22Rv1 (cell line): ENCODE measurements around the gene RIIAD1.

Source experiments
- H3K27ac ChIP-seq: fragments of 450-650 bp; 2 replicates; pipeline ENCODE4 v1.5.1; 2017
- CTCF ChIP-seq: fragments of 450-650 bp; IDR thresholded peaks from 2 replicates; pipeline ENCODE4 v1.5.1; 2017; ENCODE audit warnings: mild to moderate bottlenecking
- ZFX ChIP-seq: fragments of 450-650 bp; IDR thresholded peaks from 2 replicates; pipeline ENCODE4 v1.6.1; 2017; ENCODE audit warnings: antibody characterized with exemption, borderline replicate concordance

RIIAD1 gene

DNA sequence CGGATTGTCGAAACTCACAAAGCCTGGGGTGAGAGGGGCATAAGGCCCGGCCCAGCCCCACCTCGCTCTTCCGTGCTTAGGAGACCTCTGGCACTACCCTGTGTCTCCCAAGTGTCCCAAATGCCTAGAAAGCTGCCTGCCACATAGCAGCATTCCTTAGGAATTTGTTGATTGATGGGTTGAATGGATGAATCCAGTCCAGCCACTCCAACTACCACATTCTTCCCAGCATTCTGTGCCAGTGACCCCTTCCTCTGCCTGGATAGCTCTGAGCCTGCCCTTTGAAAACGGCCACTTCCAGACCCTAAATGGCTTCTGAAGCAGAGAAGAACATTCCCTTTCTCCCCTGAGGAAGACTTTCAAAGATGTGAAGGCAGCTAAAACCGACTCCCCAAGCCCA is 16.2 kb upstream of the RIIAD1 start:
- H3K27ac ChIP-seq = no peak overlapping the region
- TF ChIP-seq CTCF (no peak), ZFX (no peak)

GRCh38 chr1:151705753-151706463 is 15.4 kb upstream of the RIIAD1 start:
- TF ChIP-seq ZFX = no peak
- no peak for TF ChIP-seq CTCF
- H3K27ac ChIP-seq = no peak overlapping the region

DNA sequence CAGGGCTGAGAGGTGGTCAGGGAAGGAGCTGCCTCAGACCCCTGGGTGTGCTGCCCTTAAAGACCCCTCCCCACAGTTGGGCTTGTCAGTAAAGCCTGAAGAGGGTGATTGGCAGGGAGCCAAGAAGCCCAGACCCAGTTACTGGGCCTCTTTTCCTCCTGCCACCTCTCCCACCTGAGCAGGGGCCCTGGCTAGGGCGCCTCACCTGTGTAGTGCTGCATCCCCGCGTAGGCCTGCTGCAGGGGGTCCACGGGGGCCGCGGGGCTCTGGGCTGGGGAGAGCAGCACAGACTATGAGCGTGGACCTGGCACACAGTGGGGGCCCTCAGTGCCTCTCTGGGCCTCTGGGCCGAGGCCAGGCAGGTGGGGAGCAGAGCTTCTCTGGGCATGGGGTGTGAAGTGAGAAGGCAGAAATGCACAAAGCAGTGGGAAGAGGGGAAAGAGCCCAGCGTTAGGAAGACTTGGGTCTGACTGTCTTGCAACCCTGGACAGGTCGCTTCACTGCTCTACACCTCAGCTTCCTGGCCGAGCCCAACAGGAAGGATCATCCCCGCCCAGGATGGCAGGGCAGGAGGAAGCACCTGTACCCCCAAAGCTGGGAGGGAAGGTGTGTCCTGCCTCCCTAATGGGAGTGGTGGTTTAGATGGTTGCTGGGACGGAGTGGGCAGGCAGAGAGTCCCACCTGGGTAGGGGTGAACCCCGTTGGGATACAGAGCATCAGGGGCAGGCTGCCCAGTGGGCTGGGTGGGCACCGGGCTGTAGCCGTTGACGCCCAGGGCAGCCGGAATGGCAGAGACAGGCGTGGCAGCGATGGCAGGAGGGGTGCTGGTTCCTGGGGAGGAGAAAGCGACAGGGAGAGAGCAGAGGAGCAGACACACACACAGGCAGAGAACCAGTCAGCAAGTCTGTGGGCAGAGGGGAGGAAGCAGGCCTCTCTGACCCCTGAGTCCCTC is 14.6 kb upstream of the RIIAD1 start:
- TF ChIP-seq CTCF = no peak
- no peak for TF ChIP-seq ZFX
- H3K27ac ChIP-seq = no peak overlapping the region

GRCh38 chr1:151707541-151708065 is 13.7 kb upstream of the RIIAD1 start:
- no peak overlapping the region for H3K27ac ChIP-seq
- TF ChIP-seq ZFX = no peak
- no peak for TF ChIP-seq CTCF

DNA sequence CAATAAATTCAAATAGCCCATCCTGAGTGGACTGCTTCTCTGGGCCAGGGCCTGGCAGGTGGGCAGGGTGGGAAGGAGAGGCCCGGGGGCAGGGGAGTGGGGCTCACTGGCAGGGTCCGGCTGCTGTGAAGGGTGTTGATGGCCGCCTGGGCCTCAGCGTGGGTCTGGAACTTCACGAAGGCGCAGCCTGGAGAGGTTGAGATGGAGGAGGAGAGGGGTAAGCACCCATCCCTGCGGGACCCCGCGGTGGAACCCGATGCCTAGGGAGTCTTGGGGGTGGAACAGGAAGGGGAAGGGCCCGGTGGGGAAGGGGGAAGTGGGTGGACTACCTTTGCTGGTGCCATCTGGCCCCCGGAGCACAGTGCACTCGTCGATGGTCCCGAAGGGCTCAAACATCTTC is 12.4 kb upstream of the RIIAD1 start:
- TF ChIP-seq CTCF (no peak), ZFX (no peak)
- no peak overlapping the region for H3K27ac ChIP-seq

- TF ChIP-seq CTCF = no peak
- TF ChIP-seq ZFX = no peak
- H3K27ac ChIP-seq = no peak overlapping the region
These were observed 11.0 kb upstream of the RIIAD1 start for GRCh38 chr1:151710187-151710840.
